C4-2B (cell line): ENCODE data around the gene LEMD1.

Source experiments
- H3K27ac ChIP-seq: fragments of 450-650 bp; 2 replicates; pipeline ENCODE4 v1.5.1; 2017
- CTCF ChIP-seq: fragments of 450-650 bp; conservative IDR thresholded peaks from 2 replicates; pipeline ENCODE4 v1.5.1; 2017; ENCODE audit warnings: mild to moderate bottlenecking
- ZFX ChIP-seq: fragments of 450-650 bp; IDR thresholded peaks from 2 replicates; pipeline ENCODE4 v1.6.1; 2017

The LEMD1 gene

GRCh38 chr1:205360891-205361290, 61.0 kb downstream of the LEMD1 start:
- TF ChIP-seq CTCF (no peak), ZFX (no peak)

GRCh38 chr1:205359771-205360565, 61.9 kb downstream of the LEMD1 start:
- TF ChIP-seq CTCF (no peak), ZFX (no peak)
- H3K27ac ChIP-seq: no peak overlapping the region

More at GRCh38 chr1:205360891-205361290, 61.0 kb downstream of the LEMD1 start:
- H3K27ac ChIP-seq: no peak overlapping the region

- no peak overlapping the region for H3K27ac ChIP-seq
- no peak for TF ChIP-seq CTCF
- no peak for TF ChIP-seq ZFX
Measured at GRCh38 chr1:205358579-205358978, 63.3 kb downstream of the LEMD1 start.

GRCh38 chr1:205357567-205357966, 64.3 kb downstream of the LEMD1 start:
- no peak for TF ChIP-seq ZFX
- TF ChIP-seq CTCF: no peak
- no peak overlapping the region for H3K27ac ChIP-seq

GRCh38 chr1:205356440-205357139, 65.3 kb downstream of the LEMD1 start, which contains the start of gene KLHDC8A:
Gene KLHDC8A, minus strand, starts transcription at chr1:205356922. Its CDS starts 13,318 bp downstream, at chr1:205343604.
- H3K27ac ChIP-seq: no peak within 1 kb of the TSS
- TF ChIP-seq CTCF: no peak
- no peak for TF ChIP-seq ZFX

GRCh38 chr1:205355075-205355453, 66.8 kb downstream of the LEMD1 start:
- no peak for TF ChIP-seq ZFX
- no peak for TF ChIP-seq CTCF

More at GRCh38 chr1:205355075-205355453, 66.8 kb downstream of the LEMD1 start:
- H3K27ac ChIP-seq: no peak overlapping the region
